Activated CD8-positive, alpha-beta memory T cell treated with anti-CD3 and anti-CD28 coated beads, Interleukin-2, amount 50 U/mL, for 24 hours (primary cell): ENCODE data around the gene SLC16A14.
A peak's percentile ranks its signal among the peaks of the same experiment; 100 is the strongest.

ENCODE experiments used
- DNase-seq: peaks from one replicate; pipeline ENCODE4 v3.0.0-alpha.2; 2020; ENCODE audit errors: extremely low read depth

The SLC16A14 gene

DNA sequence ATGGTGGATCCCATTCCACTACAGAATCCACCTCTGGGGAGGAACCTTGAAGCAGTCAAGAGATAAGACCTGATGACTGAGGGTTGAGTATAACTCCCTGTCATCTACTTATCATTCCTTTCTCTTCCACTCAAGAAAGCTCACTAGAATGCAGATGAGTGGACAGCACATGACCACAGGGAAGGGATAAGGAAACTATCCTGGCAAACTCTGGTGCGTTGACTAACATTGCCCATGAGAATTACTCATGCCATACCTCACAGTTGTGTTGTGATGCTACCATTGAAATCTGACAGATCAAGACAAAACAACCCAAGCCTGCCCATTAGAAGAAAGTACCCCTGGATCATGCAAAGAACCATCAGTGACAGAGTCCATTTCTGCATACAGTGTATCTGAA is 26.5 kb downstream of the SLC16A14 start:
- DNase-seq, result no peak

DNA sequence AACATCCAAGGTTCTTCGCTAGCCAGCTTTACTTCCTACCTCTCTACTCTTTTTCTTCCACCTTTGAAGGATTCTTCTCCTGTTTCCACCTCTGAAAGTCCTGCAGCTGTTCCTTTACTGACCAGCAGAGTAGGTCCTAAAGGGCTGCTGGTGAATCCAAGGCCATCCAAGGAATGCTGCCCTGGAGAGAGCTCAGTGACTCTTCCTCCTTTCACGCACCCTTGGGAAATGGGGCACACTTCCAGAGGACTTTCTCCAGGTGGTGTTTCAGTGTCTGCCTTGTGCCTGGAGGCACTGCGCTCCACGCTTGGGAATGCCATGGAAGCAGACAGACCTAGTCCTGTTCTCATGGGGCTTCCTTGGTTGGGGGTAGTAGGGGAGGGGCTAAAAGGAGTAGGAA is 45.4 kb downstream of the SLC16A14 start:
- no peak for DNase-seq

DNA sequence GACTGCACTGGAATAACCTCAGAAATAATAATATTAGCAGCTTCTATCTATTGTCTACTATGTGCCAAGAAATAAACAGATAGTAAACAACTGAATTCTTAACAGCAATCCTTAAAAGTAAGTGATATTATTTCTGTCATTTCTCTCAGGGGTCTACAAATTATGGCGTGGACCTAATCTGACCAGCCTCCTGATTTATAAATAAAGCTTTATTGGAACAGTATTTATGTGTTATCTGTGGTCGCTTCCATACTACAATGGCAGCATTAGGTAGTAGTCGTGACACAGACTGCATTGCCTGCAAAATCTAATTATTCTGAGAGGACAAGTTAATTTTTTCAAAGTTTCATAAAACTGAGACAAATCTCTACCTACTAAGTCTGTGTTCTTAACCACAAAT is 49.0 kb downstream of the SLC16A14 start:
- no peak for DNase-seq

DNA sequence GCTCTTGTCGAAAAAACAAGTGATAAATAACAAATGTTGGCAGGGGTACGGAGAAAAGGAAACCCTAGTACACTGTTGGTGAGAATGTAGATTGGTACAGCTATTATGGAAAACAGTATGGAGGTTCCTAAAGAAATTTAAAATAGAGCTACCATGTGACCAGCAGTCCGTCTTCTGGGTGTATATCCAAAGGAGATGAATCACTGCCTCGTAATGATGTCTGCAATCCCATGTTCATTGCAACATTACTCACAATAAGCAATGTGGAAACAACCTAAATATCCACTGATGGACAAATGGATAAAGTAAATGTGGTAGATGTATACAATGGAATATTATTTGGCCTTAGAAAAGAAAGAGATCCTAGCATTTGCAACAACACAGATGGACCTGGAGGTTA is 50.6 kb downstream of the SLC16A14 start:
- no peak for DNase-seq

DNA sequence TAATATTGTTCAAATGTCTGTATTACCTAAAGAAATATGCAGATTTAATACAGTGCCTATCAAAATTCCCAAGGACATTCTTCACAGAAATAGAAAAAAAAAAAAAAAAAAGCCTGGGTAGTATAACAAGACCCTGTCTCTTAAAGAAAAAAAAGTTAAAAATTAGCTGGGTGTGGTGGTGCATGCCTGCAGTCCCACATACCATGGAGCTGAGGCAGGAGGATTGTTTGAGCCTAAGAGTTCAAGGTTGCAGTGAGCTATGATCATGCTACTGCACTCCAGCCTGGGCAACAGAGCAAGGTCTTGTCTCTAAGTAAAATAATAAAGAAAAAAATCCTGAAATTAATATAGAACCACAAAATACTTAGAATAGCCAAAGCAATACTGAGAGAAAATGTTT is 51.9 kb downstream of the SLC16A14 start:
- DNase-seq, result no peak

DNA sequence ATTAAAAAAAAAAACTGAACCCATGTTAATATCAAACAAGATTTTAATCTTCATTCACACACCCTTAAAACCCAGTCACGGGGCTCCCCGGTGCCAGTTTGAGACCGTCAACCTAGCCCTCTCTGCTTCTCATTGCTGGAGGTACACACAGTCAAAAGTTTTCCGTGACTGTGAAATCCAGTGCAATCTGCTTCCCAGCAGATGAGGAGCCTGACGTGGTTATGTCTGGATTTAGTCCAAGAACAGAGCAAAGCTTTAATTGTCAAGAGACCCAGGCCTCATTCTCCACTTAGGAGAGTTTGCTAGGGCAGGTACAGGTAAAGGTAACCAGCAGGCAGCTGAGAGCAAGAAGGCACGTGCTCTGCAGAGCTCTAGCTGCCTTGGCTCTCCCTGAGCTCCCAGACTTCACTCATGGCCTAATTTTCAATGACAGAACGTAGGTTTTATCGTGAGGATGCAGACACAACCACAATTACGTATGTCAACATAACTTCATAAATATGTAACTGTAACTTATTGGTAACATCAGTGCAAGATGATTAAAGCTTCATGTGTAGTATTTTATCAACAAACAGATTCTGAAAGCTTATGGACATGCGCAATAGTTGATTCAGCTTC is 56.3 kb downstream of the SLC16A14 start:
- DNase-seq, result no peak

DNA sequence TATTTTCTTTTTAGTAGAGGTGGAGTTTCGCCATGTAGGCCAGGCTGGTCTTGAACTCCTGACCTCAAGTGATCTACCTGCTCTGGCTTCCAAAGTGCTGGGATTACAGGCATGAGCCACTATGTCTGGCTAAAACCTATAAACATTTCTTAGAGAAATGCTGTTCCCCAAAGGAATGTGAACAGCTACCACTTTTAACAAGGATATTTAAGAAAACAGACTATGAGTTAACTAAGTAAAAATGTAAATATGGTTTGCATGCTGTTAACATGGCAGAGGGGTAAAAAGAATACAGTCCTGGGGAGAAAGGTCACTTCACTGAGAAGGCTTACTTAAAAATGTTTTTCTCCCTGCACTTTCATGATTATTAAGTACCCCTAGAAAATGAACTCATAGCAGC is 57.1 kb downstream of the SLC16A14 start:
- no peak for DNase-seq

DNA sequence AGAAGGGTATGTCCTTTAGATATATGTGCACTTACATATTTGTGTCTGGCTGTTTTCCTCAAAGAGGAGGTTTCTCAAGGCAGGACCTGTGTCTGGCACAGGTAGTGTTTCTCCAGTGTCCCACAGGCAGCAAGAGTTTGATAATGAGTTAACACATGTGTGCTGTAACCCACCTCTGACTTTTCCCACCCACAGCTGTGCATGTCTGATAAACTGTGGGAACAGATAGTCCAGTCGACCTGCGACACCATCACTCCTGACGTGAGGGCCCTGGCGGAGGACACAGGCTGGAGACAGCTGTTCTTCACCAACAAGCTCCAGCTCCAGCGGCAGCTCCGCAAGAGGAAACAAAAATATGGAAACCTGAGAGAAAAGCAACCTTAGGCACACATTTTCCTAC is 58.2 kb downstream of the SLC16A14 start:
- no peak for DNase-seq

DNA sequence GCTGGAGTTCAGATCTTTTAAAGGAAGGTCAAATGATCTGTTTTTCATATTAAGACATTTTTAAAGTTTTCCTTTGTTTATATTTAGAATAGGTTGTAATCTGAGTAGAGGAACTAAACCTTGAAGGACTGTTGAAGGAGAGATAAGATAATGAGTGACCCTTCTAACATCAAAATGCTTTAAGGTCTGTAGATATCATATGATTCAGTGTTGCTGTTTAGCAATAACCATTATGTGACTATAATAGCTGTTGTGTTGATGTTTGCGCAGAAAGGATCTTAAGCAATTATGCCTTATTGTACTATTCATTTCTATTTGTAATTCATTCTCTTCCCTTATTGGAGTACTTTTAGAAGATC is 60.0 kb downstream of the SLC16A14 start:
- no peak for DNase-seq

DNA sequence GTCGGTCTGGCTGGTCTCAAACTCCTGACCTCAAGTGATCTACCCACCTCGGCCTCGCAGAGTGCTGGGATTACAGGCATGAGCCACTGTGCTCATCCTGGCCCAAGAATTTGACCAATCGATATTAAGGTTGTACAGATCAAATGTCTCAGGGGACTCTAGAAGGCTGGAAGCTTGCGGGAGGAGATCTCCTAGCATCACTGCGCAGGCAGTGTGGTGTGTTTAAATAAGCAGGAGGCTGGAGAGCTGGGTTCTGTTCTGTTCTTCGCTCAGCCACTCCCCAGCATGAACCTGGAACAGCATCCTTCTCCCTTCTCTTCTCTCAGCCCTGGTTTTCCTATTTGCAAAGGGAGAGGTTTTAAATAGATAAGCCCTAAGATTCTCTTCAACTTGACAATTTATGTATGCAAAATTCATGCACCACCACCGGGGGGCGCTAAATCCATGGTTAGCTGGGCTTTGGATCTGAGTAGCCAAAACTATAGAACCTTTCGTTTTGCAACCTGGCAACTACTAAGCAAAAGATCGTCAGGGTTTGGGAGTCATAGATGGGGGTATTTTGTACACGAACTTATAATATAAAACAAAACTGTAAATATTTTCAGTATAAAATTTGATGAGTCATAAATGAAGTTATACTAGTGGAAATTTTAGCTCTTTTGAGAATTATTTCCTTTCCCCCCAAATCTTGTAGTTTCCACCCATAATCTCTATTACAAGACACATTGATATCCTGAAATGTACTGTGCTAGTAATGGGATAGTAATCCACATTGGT is 60.6 kb downstream of the SLC16A14 start:
- peak; percentile 48 for DNase-seq

DNA sequence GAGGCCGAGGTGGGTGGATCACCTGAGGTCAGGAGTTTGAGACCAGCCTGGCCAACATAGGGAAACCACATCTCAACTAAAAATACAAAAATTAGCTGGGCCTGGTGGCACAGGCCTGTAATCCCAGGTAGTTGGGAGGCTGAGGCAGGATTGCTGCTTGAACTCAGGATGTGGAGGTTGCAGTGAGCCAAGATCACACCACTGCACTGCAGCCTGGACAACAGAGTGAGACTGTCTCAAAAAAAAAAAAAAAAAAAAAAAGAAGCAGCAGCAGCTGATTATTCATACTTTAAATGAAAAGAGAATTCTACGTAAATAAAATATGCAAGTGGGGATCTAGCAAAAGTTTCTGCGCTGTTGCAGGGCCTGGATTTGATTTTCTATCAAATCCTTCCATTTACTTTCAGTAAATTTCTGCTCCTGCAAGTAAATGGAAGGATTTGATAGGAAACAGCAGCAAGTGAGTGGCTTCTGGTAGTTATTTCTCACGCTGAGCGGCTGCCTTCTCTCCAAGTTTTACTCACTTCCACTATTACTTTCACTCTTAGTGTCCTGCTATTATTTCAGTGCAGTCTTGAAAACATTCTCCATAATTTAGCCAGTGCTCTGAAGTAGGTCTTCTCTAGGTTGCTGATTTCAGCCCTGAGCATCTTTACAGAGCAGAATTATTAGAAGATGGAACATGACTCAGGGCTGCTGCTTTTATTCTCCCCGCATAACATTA is 68.4 kb downstream of the SLC16A14 start:
- no peak for DNase-seq

DNA sequence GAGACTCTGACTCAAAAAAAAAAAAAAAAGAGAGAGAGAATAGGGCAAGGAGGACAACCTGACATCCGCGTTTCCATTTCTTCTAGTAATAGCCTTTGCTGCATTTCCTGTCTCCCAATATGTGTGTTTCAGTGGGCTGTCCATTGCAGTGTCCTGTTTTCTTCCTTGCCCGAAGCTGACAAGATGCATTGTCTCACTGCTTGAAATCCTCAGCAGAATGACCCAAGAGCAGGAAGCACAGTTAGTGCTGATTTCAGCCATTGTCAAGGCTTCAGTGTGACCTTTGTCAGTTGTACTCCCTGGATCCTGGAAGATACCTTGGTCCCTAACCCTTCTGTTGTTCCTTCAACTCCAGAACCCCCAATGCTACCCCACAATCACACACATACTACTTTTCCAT is 71.2 kb downstream of the SLC16A14 start:
- no peak for DNase-seq

DNA sequence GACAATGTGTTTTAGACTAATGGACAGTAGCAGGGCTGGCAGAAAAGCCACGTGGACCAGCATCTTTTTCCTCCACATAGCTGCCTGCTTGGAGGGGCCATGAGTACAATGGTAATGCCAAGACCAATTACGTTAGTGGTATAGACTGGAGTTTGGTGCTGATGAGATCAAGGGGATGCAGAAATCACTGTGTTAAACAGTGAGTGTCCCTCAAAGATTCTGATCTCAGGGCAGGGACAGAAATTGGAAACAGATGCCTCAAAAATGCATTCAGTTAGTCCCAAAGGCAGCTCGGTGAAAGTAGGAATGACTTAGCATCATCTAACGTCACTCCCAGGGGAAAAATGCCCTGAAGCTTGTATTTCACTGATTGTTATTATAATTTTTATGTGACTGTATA is 72.4 kb downstream of the SLC16A14 start:
- DNase-seq, result no peak

DNA sequence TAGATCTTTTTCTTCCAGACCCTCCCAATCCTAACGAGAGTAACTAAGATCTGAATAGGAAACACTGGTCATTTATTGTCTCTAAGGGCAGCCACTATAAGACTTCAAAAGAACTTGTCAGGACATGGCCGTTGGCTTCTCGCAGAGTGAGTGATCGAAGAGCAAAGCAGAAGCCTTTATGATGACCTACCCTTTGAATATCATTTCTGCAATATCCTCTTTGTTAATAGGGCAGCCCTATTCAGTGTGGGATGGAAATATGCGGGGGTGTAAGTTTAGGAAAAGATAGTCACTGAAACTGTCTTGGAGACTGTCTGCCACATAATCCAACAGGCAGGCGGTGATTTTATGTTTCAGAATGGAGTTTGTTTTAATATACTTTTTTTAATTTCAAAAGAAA is 75.5 kb downstream of the SLC16A14 start:
- DNase-seq, result no peak
